Stimulated activated CD8-positive, alpha-beta memory T cell treated with anti-CD3 and anti-CD28 coated beads, Interleukin-15, amount 100 ng/mL, for 1 hour (primary cell): ENCODE data around the gene DYNLT4.
A peak's percentile ranks its signal among the peaks of the same experiment; 100 is the strongest.
"Not testable (repeated sequence)": the region's sequence is repeated elsewhere in the genome, so short reads cannot be mapped to it uniquely, and the experiment has no call there.

ENCODE experiments used
- DNase-seq: peaks from one replicate; pipeline ENCODE4 v3.0.0-alpha.2; 2020; ENCODE audit warnings: low read depth

DYNLT4 gene, protein sequence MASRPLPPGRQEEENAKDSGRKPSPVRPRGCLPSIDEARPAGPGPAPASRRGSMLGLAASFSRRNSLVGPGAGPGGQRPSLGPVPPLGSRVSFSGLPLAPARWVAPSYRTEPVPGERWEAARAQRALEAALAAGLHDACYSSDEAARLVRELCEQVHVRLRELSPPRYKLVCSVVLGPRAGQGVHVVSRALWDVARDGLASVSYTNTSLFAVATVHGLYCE

DNA sequence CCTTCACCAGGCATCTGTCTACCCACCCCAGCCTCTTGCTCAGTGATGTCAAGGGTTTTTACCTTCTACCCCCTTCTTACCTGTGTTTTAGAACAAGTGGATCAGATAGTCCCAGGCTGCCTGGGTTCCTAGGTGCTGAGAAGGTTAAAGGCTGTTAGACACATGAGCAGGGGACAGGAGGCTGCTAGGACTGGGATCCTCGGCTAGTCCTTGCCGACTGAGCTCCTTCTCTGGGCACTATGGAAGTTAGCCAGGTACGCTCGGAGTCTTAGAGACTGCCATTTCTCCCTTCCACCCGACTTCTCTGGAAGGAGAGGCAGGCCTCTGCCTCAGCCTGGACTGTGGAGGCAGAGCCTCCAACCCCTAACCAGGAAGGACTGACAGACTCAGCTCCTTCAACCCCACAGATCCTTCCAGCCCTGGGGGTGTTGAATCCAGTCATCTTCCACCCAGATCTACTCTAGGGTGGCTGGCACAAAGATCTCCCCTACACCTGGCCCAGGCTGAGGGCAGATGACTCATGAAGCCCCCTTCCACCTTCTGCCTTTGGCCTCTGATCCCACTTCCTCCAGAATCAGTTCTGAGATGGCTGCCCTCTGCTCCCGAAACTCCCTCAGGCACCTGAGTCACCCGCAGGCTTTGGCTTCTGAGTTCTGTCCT, at the start of gene DYNLT4:
Gene DYNLT4, minus strand, starts transcription at position 648 of the 660 bp plus-strand sequence. CDS start 683 bp downstream, outside the sequence.
- DNase-seq, result no peak

DNA sequence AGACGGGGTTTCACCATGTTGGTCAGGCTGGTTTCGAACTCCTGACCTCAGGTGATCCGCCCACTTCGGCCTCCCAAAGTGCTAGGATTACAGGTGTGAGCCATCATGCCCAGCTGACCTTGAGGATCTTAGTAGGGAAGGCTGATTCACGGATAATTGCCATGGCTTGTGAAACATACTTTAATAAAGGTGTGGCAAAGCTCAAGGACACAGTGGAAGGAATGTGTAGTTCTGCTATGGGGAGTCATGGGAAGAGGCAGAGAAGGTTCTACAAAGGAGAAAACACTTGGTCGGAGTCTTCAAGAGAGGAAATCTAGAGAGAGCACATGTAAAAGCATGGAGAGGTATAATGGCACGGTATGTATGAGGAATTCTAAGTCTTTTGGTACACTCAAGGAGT, 48.6 kb upstream of the DYNLT4 start:
- DNase-seq, result no peak

DNA sequence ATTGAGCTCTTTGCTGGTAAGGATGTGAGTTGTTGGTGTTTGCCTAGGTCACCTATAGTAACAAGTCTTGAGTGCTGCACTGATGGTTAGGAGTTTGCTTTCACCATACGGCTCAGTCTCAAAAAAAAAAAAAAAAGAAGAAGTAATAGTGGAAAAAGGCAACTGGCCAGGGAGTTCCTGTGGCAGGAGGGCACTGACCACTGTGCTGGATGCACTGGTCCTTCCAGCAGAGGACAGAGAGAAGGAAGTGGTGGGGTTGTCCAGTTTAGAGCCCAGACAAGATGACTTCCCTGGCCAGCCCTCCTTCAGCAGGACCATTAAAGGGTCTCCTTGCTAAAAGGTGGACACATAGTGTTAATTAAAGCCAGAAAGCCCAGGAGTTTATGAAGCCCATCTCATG, 47.8 kb upstream of the DYNLT4 start:
- no peak for DNase-seq

DNA sequence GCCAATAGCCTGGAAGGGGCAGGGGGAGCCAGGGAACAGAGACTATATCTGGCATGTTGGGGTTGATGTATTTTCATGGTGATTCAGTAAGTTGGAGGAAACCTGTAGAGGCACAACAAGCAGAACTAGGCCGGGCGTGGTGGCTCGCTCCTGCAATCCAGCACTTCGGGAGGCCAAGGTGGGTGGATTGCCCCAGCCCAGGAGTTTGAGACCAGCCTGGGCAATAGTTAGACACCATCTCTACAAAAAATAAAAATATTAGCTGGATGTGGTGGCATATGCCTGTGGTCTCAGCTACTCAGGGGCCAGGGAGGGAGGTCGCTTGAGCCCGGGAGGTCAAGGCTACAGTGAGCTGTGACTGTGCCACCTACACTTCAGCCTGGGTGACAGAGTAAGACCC, 46.0 kb upstream of the DYNLT4 start:
- DNase-seq, result no peak

DNA sequence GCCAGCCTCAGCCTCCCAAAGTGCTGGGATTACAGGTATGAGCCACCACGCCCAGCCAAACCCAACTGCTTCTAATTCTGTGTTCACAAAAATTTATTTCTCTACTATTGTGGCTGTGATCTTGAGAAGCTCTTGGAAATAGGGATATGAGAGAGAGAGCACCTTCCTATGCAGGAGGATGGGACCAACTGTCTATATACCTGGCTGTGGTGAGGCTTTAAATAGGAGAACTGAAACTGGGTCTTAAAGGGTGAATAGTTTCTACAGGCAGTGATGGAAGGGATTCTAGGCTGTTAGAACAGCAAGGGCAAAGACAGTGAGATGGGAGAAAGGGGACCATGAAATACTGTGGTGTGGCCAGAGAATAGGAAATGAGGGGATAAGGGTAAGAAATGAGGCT, 44.2 kb upstream of the DYNLT4 start:
- DNase-seq, result no peak

DNA sequence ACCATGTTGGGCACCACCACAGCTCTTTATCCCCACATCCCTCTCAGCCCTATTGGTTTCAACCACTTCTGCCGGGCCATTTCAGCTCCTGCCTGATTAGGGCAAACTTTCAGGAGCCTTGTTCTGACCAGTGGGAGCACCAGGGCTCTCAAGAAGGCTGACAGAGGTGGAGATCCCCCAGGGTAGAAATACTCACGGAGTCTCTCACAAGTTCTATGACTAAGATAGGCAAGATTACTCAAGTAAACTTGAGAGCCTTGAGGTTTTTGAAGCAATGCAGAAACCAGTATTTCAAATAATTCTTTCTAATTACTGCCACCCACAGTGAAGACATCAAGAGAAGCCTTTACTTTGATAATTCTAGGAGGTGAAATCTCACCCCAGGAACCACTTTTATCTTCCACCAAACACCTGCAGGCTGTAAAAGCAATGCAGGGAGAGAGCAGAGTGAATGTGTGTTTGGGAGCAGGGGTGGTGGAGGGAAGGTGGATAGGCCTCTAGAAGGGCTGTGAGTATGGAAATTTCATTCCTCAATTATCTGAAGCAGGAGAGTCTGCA, 42.5 kb upstream of the DYNLT4 start:
- DNase-seq, result no peak

DNA sequence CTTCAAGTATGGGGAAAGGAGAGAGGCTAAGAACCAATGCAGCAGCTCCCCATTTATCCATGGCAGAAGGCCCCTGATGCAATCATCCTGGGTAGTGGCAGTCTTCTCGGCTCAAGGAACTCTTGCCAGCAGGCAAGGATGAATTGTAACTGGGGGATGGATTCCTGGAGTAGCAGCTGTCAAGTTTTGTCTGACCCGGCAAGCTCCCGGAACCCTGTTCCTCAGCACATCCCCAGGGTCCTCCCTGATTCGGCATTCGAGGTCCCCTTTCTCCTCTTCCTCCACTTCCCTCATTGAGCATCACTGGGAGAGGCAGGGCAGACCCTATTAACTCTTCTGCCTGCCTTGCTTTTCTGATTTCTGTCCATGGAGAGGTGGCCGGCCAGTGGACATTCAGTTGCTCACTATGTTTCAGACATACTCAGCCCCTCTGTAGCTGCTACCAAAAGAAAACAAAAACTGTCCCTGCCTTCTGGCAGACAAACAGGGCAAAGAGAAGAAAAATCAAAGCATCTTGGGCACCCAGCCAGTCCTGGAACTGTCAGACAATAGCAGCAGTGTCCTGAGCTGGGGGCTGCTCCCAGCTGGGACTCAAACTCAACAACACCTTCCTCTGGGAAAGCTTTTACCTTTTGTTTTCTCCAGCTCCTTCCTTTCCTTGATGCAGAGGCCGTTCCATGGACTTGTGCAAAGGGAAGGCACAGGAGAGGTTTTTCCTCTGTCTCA, 41.5 kb upstream of the DYNLT4 start:
- DNase-seq, result no peak

DNA sequence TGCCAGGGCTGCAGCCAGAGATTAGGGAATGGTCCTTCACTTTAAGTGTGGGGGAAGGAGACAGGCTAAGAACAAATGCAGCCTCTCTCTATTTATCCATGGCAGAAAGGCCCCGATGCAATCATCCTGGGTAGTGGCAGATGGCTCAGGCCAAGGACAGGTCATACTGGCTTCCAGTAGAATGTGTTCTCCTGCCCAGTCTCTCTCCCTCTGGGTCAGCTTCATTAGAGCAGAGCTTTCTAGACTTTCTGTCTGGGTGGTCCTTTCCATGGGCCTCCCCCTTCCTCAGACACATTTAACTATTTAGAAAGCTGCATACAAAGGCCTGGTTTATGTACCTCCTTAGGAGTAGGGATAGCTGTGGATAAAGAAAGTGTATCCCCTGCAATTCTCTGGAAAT, 40.7 kb upstream of the DYNLT4 start:
- DNase-seq, result no peak

DNA sequence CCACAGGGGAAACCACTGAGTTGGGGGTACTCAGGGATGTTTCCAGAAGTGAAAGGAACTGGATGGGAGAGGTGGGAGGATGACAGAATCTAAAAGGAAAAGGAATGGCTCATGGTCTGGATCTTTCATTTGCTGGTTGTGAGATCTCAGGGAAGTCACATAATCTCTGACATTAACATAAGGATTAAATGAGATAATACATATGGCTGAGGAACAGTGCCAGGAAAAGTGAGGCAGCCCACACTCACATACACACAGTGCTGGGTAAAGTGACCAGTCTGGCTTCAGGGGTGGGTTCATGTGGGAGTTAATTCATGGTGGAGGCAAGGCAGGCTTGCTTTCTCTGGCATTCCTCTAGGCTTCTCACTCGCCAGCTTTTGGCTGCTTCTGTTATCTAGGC, 39.8 kb upstream of the DYNLT4 start:
- DNase-seq, result no peak

DNA sequence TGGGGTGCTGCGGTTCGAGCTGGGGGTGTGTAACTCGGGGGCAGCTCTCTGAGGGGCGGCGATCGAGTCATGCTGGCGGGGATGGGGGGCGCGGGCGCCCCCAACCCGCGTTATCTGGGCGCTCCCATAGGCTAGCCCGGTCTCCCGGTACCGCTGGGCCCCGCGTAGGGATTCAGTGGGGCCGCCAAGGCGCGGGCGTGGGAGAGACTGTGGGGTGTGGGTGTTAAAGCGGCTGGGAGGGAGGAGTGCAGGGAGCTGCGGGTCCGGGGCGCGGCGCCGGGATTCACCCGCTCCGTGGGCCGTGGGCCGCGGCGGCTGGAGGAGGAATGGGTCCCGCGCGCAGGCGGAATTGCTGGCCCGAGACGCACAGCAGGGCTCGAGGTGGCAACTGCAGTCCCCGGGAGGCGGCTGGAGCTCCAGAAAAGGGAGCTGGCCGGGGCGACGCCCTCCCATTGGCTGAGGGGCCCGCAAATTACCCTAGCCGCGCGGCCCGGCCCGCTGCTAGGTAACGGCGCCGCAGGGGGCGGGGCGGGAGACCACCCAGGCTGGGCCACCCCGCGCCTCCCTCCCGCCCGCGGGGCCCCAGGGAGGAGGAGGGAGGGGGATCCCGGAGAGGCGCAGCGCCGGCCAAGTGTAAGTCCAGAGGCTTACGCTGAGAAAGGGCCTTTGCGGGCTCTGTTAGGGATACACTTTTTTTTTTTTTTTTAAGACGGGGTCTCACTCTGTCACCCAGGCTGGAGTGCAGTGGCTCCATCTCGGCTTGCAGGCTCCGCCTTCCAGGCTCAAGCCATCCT, 35.9 kb upstream of the DYNLT4 start, which contains the start of gene PTCH2:
Gene PTCH2, minus strand, starts transcription at position 392 of the 794 bp plus-strand sequence. Its CDS starts 321 bp downstream, at position 71.
- no peak for DNase-seq

DNA sequence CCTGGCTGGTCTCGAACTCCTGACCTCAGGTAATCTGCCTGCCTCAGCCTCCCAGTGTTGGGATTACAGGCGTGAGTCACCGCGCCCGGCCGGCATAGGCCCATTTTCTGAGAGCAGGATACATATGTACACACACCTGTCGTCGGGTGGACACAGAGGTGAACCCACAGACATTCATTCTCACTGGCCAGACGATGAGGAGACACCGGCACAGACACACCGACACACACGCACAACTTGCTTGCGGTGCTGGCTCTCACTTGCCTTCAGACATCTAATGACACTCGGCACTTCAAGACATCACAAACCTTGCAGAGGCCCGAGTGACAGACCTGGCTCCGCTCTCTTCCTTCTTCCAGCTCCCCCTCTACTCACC, 35.3 kb upstream of the DYNLT4 start:
- DNase-seq, result no peak

DNA sequence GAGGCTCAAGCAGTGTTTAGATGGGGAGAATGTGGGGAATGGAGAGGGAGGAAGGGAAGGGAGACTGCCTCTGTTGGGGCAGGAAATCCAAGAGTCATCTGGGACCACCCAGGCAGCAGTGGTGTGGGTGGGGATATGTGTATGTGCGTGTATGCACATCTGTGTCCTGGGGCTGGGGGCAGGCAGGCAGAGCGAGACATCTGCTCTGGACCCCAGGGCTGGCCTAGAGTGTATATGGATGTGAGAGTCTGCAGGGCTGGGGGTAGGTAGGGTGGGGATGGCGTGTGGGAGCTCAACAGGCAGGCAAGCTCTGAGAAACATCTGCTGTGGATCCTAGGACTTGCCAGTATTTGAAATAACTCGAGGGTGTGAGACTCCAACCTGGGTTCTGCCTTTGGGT, 32.4 kb upstream of the DYNLT4 start:
- no peak for DNase-seq

DNA sequence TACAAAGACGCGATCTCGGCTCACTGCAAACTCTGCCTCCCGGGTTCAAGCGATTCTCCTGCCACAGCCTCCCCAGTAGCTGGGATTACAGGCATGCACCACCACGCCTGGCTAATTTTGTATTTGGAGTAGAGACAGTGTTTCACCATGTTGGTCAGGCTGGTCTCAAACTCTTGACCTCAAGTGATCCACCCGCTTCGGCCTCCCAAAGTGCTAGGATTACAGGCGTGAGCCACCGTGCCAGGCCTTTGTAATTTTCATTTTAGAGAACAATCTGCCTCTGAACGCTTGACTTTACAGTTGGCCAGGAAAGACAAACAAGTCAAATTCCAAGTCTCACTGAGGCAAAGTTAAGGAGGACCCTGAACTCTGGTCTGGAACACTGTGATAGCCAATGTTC, 31.1 kb upstream of the DYNLT4 start:
- not testable (repeated sequence) for DNase-seq

DNA sequence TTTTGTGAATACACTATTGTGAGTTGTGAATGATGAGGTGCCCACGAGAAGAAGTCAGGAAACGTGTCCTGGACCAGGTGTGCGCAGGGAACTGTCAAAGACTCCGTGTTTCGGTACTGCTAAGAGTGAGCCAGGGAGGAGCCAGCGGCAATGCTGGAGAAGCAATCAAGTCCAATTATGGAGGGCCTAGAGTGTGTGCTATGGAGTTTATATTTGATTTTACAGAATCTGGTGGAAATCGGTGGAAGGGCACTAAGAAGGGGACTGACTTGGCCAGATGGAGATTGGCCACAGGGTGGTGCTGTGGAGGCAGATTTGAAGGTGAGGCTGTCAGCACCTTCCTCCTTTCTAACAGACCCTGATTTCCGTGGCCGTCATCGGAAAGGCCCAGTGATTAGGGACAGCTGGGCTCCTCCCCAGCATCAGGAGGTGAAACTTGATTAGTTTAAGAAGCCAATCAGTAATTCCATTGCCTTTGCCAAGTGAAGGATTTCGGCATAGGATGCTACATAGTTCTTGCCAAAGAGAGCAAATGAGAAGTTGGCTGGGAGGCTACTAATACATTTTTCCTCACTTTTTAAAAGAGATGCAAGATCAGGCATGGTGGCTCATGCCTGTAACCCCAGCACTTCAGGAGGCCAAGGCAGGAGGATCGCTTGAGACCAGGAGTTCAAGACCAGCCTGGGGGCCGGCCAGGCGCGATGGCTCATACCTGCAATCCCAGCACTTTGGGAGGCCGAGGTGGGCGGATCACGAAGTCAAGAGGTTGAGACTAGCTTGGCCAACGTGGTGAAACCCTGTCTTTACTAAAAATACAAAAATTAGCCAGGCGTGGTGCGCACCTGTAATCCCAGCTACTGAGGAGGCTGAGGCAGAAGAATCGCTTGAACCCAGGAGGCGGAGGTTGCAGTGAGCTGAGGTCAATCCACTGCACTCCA, 28.9 kb upstream of the DYNLT4 start:
- peak; percentile 84 for DNase-seq

DNA sequence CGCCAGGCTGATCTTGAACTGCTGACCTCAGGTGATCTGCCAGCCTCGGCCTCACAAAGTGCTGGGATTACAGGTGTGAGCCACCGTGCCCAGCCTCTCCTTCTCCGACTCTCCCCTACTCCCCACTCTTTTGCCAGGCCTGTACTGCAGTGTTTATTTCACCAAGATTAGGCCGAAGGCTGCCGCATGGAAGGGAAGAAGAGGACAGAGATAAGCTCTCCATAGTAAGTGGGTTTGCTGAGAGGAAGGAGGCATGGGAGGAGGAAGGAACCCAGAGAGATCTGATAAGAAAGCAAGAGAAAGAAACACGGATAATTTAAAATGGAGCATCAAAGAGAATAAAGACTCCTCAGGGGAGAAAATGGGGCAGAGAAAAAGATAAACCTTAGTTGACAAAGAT, 27.2 kb upstream of the DYNLT4 start:
- no peak for DNase-seq

DNA sequence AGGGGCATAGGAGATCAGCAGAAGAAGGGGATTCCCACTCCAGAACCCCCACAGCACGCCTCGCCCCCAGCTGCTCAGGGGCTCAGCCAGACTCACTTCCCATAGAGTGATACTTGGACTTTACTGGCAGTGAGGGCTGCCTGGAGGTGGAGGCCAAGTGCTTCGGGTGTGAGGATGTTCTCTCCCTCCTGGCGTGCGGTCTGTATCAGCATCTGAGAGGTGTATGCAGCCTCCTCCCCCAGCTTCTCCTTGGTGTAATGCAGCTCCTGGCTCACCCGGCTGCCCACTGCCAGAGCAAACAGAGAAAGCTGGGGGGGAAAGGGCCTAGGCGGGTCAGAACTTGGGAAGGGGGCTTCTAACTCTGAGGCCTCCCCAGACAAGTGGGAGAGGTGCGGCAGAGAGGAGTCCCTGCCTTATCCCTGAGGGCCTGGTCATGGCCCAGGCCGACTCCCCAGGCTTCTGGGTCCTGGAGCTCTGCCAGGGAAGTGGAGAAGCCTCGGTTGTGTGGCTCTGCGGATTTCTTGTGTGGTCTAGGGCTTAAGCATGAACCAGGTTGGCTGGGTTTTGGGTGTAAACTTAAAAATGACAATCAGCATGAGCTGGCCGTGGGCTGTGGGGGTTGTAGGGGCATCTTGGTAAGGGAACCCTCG, 25.0 kb upstream of the DYNLT4 start:
- DNase-seq, result no peak

DNA sequence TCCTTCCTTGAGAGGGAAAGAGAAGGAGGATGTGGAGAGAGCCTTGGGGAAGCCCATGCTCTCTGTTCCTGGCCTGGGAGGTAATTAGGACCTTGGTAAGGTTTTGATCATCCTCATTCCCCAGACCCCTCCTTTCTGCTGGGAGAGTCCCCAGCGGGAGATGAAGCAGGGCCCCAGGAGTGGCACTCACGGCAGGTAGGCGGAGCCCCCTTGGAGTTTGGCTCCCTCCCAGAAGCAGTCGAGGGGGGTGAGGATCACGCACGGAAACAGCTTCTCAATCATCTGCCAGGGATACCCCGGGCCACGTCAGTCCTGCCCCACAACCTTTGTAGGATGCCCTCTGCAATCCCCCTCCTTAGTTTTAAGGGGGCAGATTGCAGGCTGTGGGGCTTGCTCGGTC, 24.4 kb upstream of the DYNLT4 start:
- no peak for DNase-seq

DNA sequence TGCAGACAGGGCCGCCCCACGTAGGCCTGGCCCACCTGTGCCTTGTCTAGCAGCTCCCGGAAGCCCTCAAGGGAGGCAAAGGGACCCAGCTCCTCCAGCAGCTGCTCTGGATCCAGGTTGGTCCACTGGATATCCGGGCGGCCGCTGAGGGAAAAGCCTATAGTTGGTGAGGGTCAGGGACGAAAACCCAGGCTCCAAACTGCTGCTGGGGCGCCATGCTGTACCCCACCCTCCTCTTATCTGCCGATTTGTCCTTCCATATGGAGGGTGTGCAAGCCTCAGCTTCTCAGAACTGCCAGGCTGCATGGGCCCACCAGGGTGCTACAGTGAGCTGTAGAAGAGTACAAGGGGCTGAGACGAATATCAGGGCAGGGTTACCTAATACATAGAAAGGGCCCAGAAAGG, 23.8 kb upstream of the DYNLT4 start:
- no peak for DNase-seq

DNA sequence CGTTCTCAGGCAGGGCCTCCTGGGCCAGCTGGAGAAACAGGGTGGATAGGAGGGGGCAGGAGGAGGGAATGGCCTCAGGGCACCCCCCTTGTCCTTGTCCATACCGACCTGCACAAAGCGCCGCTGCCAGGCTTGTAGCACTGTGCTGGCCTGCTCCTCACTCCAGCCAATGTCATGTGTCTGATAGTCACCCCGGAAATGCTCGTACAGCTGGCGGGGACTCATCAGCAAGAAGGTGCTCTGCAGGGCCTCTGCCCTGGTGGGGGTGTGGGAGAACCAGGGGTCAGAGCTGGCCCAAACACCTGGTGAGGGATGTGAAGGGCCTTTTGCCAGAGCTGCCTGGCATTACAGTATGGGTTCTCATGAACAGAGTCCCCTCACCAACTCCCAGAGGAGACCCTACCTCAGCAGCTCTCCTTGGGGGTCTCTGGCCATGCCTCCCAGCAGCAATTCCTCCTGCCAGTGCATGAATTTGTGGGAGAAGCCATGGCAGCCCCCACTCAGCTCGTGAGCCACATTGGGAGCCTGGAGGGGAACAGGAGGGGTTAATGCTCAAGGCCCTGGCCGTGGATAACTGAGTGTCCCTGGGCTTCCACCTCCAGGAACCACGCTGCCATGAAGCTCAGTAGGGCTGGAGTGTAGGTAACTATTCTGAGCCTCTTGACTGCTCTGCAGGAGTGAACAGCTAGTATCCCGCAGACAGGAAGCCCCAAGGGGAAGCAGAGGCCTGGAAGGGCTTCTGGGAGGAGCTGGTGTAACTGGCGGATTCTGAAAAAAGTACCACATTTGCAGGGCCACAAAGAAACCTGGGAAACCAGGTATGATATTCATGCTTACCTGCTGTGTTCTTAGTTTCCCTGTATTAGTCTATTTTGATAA, 22.6 kb upstream of the DYNLT4 start:
- no peak for DNase-seq
